ENCODE results near the gene SLC37A1.

Gene SLC37A1

GRCh38 chr21:42542196-42542595, 28.5 kb downstream of the SLC37A1 start:
- DNase-seq (ENCODE audit: low read depth in 2 of 3, low spot score in 1 of 3): no peak

GRCh38 chr21:42542596-42542995, 28.9 kb downstream of the SLC37A1 start:
- DNase-seq (ENCODE audit: low read depth in 2 of 3, low spot score in 1 of 3): no peak

- no peak for DNase-seq (ENCODE audit: low read depth in 2 of 3, low spot score in 1 of 3)
These were observed 29.6 kb downstream of the SLC37A1 start for GRCh38 chr21:42543106-42543847.

GRCh38 chr21:42544544-42544943, 30.9 kb downstream of the SLC37A1 start:
- DNase-seq (ENCODE audit: low read depth in 2 of 3, low spot score in 1 of 3): no peak

GRCh38 chr21:42545317-42545716, 31.7 kb downstream of the SLC37A1 start:
- DNase-seq (ENCODE audit: low read depth in 2 of 3, low spot score in 1 of 3): no peak

- no peak for DNase-seq (ENCODE audit: low read depth in 2 of 3, low spot score in 1 of 3)
These were observed 32.1 kb downstream of the SLC37A1 start for GRCh38 chr21:42545745-42546144.

GRCh38 chr21:42546433-42546832, 32.8 kb downstream of the SLC37A1 start:
- no peak for DNase-seq (ENCODE audit: low read depth in 2 of 3, low spot score in 1 of 3)

- no peak for DNase-seq (ENCODE audit: low read depth in 2 of 3, low spot score in 1 of 3)
These were observed 33.6 kb downstream of the SLC37A1 start for GRCh38 chr21:42547001-42547905.

GRCh38 chr21:42547906-42548365, 34.3 kb downstream of the SLC37A1 start:
- no peak for DNase-seq (ENCODE audit: low read depth in 2 of 3, low spot score in 1 of 3)

GRCh38 chr21:42548687-42549406, 35.2 kb downstream of the SLC37A1 start:
- no peak for DNase-seq (ENCODE audit: low read depth in 2 of 3, low spot score in 1 of 3)

- DNase-seq (ENCODE audit: low read depth in 2 of 3, low spot score in 1 of 3): no peak
These were observed 37.2 kb downstream of the SLC37A1 start for GRCh38 chr21:42550817-42551216.

- DNase-seq (ENCODE audit: low read depth in 2 of 3, low spot score in 1 of 3): no peak
These were observed 39.0 kb downstream of the SLC37A1 start for GRCh38 chr21:42552407-42553336.

- no peak for DNase-seq (ENCODE audit: low read depth in 2 of 3, low spot score in 1 of 3)
These were observed 39.8 kb downstream of the SLC37A1 start for GRCh38 chr21:42553435-42553834.

GRCh38 chr21:42554251-42554961, 40.8 kb downstream of the SLC37A1 start:
- no peak for DNase-seq (ENCODE audit: low read depth in 2 of 3, low spot score in 1 of 3)

- DNase-seq (ENCODE audit: low read depth in 2 of 3, low spot score in 1 of 3): no peak
These were observed 42.2 kb downstream of the SLC37A1 start for GRCh38 chr21:42555756-42556438.

GRCh38 chr21:42556476-42556875, 42.8 kb downstream of the SLC37A1 start:
- DNase-seq (ENCODE audit: low read depth in 2 of 3, low spot score in 1 of 3): no peak

- DNase-seq (ENCODE audit: low read depth in 2 of 3, low spot score in 1 of 3): no peak
These were observed 43.3 kb downstream of the SLC37A1 start for GRCh38 chr21:42556960-42557359.

GRCh38 chr21:42557420-42557819, 43.8 kb downstream of the SLC37A1 start:
- no peak for DNase-seq (ENCODE audit: low read depth in 2 of 3, low spot score in 1 of 3)

- no peak for DNase-seq (ENCODE audit: low read depth in 2 of 3, low spot score in 1 of 3)
These were observed 44.7 kb downstream of the SLC37A1 start for GRCh38 chr21:42558368-42558767.

Measured in stimulated activated CD4-positive, alpha-beta T cell treated with anti-CD3 and anti-CD28 coated beads, Interleukin-12 subunit alpha, Interleukin-12 subunit beta, amount 100 ng/mL, for 48 hours (primary cell).